Body of pancreas (tissue), 4 donors: Measurements from ENCODE around the gene DCAF11.

Experiments used
- POLR2A ChIP-seq, 3 donors: fragments of 450-650 bp; IDR thresholded peaks; one replicate each; pipeline ENCODE4 v1.6.1; 2016; ENCODE audit warnings: antibody characterized with exemption in 3 of 3, mild to moderate bottlenecking in 2 of 3
- TF ChIP-seq, protein P1 (sequence below), 7 experiments: fragments of 450-650 bp in 4 of 7; fragments of 200-600 bp in 3 of 7; sonication (generic) in 3 of 7; IDR thresholded peaks; one replicate each; pipeline ENCODE4 v1.5.1; 2016 to 2019; ENCODE audit warnings: antibody characterized with exemption in 7 of 7

DNA sequence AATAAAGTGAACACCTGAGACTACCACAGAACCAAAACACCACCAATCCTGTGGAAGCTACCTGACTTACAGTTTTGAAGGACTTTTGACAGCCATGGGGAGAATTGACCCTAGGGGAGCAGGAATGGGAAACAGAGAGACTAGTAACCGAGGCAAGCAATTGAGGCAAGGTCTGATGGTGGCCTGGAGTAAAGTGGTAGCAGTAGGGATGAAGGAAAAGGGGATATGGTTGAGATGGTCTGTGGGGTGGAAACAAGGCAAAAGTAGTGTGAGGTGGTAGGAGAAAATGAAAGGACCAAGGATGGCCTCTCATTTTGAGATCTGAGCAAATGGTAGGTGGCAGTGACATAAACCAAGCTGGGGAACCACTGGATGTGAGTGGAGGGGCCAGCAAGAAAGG, 42.3 kb downstream of the DCAF11 start:
- TF ChIP-seq, protein P1, sequence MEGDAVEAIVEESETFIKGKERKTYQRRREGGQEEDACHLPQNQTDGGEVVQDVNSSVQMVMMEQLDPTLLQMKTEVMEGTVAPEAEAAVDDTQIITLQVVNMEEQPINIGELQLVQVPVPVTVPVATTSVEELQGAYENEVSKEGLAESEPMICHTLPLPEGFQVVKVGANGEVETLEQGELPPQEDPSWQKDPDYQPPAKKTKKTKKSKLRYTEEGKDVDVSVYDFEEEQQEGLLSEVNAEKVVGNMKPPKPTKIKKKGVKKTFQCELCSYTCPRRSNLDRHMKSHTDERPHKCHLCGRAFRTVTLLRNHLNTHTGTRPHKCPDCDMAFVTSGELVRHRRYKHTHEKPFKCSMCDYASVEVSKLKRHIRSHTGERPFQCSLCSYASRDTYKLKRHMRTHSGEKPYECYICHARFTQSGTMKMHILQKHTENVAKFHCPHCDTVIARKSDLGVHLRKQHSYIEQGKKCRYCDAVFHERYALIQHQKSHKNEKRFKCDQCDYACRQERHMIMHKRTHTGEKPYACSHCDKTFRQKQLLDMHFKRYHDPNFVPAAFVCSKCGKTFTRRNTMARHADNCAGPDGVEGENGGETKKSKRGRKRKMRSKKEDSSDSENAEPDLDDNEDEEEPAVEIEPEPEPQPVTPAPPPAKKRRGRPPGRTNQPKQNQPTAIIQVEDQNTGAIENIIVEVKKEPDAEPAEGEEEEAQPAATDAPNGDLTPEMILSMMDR (IDR thresholded peaks at IDR 0.05), result no peak
- TF ChIP-seq POLR2A (IDR thresholded peaks at IDR 0.05), result no peak
